IPS DF 4.7 (cell line): ENCODE data around the gene KLF15.

Source experiments
- DNase-seq: peaks from one replicate; pipeline ENCODE4 v3.0.0-alpha.2; 2013; ENCODE audit warnings: low spot score; ENCODE audit errors: extremely low read depth

The KLF15 gene

DNA sequence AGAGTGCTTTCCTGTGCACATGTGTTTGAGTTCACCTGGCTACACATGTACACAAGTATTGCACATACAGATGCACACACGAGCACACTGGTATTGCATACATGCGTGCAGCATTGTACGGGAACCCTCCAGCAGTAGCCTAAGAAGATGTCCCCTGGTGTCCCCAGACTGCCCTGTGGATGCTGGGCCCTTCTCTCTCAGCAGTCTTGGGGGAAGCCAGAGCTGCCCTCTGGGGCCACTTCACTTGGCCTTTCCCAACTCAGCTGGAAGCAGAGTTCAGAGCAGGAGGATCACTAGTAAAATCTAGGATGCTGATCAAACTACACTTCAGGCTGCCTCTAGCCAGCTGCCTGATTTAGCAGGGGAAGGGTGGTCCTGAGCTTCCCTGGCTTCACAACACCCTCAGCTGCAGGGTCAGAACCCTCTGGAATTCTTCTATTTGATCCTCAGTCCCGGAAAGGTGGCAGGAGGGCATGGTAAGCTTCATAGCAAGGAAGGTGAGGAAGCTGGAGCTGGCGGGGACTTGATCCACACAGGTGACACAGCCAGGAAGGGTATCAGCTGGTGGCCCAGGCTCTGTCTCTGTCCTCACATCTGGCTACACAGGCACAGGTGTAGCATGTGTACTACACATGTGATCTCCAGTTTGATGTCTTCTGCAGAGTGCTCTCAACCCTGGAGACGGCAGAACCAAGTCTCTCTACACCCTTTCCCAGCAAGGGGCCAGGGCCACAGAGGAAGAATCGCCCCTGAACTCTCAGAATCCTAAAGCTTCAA lies 36.5 kb downstream of the KLF15 start:
- DNase-seq = no peak

DNA sequence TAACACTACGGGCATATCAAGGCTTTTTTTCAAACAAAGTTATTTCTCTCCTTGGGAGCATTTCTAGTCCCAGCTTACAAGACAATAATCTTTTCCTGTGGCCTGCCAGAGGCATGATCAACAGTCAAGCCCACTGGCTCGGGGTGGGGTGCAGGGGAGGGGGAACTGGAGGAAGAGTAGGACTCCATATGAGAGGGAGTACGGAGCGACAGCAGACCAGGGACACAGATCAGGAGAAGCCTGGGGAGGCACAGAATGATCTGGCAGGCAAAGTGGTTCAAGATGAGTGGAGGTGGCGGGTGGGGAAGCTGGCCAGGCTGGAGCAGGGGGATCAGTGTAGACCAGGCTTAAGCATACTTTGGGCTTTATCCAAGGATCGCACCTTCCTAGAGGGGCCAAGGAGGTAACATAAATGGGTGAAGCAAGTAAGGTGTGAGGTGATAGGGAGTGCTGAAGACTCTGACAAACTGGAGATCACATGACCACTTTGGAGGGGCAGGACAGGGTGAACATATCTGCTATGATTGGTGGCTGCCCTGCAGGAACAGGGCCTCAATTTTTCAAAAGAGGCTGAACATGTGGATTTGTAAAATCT lies 37.4 kb downstream of the KLF15 start:
- DNase-seq = no peak

DNA sequence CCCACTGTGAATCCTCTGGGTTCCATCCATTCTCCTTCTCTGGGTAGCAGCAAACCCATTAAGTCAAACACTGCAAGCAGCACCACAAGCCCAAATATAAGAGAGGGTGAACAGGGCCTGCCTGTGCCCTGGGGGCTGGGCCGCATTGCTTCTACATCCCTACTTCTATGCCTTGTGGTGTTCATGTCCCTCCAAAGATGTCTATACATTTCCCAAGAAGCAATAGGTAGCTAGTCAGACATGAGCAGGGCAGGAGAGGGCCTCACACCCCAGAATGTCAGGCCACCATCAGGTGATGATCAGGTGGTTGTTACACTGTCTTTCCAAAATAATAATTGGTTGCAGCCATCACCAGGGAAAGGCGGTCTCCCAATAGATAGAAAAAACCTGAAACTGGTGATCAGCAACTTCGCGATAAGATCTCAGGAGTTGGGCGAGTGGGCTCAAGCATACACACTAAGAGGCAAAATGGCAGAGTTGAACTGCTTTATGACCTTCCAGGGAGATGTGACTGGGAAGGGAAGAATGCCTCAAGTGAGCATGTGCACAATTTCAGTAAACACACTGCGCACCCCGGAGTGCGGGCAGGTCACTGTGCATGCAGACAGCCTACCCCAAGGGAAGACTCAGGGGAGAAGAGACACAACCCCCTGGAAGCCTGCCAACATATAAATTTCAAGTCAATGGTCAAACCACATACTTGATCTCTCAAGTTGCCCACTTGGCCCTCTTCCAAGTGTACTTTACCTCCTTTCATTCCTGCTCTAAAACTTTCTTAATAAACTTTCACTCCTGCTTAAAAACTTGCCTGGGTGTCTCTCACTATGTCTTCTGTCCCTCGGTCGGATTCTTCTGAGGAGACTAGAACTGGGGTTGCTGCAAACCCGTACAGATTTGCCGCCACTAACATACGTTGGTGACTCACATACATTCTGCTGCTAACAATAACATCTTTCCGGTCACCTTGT lies 39.9 kb downstream of the KLF15 start:
- no peak for DNase-seq

DNA sequence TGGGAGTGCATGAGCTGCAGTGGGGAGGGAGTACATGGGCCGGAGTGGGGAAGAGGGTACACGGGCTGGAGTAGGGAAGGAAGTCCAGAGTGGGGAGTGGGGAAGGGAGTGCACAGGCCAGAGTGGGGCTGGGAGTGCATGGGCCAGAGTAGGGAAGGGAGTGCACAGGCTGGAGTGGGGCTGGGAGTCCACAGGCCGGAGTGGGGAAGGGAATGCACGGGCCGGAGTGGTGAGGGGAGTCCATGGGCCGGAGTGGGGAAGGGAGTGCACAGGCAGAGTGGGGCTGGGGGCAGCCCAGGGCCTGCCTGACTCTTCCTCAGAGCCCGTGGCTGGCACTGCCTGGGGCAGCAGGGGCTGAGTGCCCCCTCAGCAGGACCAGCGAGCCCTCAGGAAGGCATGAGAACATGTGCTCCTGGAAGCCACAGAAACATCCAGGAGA lies 40.7 kb downstream of the KLF15 start:
- no peak for DNase-seq

DNA sequence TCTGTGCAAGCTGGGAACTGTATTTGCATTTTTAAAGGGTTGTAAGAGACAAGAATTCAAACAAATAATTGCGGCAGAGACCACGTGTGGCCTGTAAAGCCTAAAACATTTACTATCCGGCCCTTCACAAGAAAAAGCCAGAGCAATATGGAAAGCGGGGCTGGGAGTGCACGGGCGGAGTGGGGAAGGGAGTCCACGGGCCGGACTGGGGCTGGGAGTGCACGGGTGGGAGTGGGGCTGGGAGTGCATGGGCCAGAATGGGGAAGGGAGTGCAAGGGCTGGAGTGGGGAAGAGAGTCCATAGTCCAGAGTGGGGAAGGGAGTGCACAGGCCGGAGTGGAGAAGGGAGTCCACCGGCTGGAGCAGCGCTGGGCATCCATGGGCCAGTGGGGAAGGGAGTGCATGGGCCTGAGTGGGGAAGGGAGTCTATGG lies 41.2 kb downstream of the KLF15 start:
- no peak for DNase-seq

DNA sequence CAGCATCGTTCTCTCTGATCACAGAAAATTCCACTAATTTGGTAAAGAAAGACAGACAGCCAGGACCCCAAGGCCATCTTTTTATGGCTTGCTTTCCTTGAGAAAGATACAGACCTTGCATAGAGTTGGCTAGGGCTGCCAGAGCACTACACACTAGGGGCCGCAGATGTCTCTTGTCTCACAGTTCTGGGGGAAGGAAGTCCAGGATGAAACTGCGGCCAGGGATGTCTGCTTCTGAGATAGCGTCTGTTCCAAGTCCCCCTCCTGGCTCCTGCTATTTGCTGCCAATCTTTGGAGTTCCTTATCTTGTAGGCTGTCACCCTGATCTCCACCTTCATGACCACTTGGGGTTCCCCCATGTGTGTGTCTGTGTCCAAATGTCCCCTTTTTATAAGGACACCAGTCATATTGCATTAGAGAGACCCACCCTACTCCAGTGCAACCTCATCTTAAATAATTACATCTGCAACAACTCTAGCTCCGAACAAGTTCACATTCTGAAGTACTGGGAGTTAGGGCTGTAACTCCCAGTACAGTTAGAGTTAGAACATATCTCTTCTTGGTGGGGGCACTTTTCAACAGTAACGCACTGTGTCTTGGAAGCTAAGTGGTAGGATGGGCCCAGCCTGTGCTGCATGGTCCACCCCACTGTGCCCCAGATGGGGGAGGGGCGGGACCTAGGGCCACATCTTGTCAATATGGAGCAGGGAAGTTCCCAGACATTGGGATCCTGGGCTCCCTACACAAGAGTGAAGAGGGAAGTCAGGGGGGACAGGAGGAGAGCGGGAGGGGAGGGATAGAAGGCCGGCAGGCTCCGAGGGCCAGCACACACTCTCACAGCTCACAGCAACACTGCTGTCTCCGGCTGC lies 42.2 kb downstream of the KLF15 start:
- DNase-seq = no peak

DNA sequence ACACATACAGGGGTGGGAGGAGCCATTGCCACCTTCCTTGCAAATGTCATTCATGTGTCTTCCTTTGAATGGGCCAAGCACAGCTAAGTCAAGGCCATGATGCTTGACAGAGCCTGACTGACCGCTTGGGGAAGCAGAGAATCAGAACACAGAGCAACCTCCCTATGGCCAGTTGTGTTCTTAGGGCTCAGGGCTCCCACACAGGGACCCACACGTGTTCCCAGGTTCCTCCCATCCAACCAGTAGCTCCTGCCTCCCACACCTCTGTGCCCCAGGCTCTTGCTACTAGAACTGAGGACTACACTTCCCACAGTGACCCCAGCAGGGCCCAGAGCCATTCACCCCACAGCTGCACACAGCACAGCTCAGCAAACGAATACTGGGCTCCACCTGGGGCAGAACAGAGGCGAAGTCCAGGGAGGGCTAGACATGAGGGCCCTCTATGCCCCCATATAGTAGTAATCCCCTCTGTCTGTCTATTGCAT lies 42.9 kb downstream of the KLF15 start:
- DNase-seq = no peak

DNA sequence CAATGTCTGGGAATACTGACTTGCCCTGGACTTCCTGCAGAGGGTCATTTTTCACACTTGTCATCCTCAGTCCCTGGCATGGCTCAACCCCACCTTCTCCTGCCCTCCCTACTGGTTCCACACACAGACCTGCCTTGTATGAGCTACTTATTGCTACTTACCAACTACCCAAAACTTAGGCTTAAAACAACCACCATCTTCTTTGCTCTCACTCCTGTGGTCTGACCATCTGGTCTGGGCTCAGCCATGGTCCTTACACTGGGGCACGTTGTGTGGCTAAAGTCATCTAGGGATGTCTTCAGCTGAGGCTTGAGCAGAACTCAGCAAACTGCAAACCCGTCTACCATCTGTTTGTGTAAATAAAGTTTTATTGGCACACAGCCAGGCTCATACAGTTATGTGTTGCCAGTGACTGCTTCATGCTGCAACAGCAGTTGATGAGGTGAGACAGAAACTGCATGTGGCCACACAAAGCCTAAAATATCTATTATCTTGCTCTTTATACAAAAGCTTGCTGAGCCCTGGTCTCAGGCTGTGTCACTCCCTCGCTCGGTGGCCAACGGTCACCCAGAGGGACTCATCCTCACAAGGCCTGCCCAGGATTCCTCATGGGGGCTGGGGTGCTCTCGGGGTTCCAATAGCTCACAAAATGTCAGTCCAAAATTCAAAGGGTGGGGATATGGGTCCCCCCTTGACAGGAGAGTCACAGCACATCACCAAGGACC lies 43.5 kb downstream of the KLF15 start:
- no peak for DNase-seq

DNA sequence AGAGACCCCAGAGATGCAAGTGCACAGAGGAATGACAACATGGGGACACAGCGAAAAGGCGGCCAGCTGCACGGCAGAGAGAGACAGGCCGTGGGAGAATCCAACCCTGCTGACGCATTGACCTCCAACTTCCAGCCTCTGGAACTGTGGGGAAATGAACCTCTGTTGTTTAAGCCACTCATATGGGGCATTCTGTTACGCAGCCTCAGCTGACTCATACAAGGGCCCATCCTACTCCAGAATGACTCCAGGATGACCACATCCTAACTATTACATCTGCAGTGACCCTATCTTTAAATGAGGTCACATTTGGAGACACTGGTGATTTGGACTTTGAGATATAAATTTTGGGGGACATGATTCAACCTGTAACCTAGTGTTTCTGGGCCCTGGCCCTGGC lies 44.0 kb downstream of the KLF15 start:
- DNase-seq = no peak

DNA sequence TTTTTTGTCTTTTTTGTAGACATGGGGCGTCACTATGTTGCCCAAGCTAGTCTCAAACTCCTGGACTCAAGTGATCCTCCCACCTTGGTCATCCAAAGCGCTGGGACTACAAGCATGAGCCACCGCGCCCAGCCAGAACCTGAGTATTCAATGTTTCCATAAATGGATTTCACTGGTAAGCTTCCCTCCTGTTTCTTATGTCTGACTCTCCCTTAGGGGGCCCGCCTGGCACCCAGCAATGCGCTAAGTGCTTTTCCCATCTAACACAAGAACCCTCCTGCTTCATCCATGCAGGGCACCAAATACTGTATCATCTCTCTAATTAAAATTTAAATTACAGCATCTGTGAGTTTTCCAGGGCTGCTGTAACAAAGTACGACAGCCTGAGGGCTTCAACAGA lies 44.9 kb downstream of the KLF15 start:
- no peak for DNase-seq

DNA sequence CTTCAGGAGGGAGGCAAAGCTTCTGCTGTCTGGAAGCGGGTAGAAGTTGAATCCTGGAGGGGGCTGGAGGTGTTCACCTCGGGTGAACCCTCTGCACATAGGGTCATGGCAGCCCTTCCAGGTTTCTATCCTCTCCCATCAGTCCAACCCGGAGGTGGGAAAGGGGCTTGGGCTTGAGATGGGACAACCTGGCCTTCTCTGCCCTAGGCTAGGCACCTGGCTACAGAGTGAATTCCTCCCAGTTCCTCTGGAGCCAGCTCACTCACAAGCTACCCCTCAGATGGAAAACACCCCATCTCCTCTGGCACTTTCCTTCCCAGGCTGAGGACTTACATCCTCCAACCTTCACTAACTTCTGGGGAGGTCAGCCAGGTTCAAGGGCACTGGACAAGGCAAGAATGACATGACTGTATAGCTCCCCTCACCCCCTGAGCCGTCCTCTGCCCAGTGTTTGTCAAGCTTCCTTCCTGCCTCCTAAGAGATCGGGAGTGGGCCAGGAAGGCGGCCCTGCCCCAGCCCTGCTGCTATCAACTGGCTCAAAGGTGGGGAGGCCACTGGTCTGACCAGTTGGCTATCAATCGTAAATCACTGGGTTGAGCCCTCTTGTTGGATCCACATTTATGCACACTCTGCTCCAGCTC lies 45.8 kb downstream of the KLF15 start:
- no peak for DNase-seq

DNA sequence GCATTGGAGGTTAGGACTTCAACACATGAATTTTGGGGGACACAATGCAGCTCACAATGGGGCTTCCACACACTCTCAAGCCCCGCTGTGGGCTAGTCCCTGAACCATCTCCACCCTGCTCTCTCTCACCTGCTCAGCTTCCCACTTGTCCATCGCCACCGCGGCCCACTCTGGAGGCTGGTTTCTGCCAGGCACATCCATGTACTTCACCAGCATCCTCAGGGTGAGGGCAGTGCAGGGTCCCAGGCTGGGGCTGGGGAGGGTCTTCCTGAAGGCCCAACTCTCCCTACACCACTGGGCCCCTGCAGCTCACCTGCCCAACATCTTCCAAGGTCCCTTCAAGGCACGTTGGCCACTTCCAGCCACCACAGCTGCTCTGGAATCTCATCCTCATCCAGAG lies 46.4 kb downstream of the KLF15 start:
- no peak for DNase-seq

DNA sequence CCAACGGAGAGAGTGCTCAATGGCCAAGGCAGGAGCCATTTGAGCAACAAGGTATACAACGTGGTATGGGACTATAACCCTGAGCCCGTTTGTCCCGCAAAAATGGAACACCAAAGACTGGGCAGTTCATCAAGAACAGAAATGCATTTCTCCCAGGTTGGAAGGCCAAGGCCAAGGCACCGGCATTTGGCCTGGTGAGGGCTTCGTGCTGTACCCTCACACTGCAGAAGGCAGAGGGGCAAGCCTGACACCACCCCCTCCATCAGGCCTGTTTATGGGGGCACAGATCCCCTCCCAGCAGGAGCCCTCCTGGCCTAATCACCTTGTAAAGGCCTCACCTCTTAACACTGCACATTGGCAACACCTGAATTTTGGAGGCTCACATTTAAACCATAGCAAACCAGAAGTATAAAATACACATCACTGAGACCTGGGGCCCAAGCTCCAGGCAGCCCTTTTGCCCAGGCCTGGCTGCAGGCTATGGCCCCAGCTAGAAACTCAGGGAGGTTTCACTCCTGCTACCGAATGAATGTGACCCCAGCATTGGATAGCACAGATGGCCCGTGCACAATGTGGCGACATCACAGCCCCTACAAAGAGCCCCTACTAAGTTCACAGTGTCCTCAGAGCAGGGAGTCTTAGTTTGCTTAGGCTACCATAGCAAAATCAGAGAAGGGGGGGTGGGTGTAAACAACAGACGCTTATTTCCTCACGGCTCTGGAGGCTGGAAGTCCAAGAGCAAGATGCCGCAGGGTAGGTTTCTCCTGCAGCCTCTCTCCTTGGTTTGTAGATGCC lies 47.1 kb downstream of the KLF15 start:
- DNase-seq = no peak

DNA sequence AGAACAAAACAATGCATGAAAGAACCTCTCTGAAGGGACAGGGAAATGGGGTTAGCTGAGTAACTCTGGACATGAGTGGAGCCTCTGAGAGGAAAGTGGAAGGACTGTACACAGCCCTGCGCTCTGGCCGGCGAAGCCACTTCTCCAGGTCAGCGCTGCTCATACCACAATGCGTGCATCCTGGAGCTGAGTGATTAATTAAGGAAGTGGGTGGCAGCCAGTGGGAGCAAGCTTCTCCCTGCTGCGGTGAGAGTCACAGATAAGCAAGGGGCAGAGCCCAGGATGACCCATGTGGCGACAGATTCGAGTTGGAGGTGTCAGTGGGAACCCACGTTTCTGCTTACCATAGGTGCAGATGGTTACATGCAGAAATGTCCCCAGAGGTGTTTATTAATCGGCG lies 48.0 kb downstream of the KLF15 start:
- DNase-seq = no peak

DNA sequence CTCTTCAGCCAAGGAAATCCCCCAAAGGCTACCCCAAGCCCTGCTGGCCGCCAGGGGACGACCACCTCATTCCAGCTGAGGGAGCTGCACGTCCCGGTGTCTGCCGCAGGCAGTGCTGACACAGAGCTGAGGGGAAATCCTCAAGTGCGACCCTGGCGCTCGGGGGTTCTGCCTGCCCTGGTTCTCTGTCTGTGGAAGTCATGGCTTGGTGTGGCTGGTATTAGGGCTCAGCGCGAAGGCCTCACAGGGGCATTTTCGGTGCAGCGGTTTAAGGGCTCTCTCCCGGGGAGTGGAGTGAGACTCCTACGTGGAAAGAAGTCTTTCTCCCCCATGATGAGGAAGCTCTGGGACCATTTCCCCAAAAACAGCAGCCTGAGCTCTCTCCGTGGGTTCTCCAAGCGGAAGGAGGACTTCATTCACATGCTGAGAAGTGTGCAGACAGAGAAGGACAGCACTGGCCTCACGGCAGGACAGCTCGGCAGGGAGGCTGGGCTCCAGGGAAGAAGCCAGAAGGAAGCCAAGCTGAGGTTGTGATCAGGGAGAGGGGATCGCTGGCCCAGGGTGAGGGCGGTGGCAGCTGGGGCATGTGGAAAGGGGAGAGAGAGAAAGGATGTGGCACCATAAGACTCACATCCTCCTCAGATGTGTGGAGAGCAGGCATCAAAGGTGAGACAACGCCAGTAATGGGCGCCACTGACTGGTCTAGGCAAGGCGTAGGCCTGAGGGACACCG lies 48.6 kb downstream of the KLF15 start:
- DNase-seq = no peak

DNA sequence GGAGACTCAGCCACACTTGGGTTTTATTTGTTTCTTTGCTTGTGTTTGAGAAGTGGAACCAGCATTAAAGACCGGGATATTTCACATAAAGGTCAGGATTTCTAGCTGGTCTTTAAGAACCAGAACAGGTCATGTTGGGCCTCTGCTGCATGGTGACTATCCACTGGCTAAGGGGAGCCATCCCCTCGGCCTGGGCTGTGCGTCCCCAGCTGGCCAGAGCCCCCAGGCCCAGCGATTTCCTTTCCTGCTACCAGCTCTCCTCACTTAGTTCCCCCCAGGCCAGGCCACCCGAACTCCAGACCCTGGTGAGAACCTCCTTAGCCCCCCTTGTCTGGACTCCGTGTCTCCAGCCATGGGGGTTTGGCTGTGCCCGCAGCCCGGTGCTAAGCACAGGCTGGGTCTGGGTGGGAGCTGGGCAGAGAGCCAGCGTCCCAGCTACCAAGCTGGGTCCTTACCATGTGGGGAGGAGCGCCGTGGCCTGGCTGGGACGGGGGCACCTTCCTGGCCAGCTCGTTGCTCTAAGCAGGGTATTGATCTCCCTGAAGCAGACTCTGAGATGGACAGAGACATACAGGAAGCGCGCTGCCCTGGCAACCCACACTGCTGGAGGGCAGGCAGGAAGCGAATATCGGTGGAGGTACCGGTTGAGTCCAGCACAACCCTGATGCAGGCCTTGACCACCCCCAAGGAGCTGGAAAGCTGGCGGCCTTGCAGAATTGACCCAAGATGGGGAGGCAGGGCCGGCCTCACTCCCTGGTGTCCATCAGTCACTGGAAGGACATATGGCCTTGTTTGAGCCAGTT lies 49.4 kb downstream of the KLF15 start:
- DNase-seq = no peak

DNA sequence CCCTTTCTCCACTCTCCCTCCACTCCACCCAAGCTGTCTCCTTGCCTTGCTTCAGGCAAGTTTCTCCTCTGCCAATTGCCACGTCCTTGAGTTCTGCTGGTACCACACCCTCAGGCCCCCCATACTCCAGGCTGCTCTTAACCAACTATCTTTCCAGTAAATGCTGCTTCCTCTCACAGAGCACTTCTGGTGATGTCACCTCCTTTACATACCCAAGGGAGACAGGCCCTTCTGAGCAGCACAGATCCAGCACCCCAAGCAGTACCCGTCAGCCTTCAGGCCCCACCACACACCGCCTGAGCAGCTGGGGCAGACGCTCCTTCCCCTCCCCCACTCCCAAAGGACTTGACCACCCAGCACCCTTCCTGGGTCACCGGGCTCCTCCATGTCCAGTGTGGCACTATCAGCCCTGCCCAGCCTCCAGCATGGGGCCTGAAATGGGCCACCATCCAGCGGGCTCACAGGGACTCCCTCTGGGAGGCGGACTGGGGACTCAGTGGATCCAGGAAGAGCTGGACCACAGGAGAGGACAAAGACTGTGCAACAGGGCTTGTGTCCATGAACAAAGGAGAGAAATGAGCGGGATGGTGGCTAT lies 50.2 kb downstream of the KLF15 start:
- no peak for DNase-seq
